Stimulated activated CD8-positive, alpha-beta memory T cell treated with anti-CD3 and anti-CD28 coated beads, Interleukin-2, amount 100 ng/mL, for 48 hours (primary cell): Measurements from ENCODE around the gene RHOH.

Experiments used
- DNase-seq, 2 donors: peaks; one replicate each; pipeline ENCODE4 v3.0.0-alpha.2; 2020; ENCODE audit warnings: low read depth in 2 of 2

RHOH gene

DNA sequence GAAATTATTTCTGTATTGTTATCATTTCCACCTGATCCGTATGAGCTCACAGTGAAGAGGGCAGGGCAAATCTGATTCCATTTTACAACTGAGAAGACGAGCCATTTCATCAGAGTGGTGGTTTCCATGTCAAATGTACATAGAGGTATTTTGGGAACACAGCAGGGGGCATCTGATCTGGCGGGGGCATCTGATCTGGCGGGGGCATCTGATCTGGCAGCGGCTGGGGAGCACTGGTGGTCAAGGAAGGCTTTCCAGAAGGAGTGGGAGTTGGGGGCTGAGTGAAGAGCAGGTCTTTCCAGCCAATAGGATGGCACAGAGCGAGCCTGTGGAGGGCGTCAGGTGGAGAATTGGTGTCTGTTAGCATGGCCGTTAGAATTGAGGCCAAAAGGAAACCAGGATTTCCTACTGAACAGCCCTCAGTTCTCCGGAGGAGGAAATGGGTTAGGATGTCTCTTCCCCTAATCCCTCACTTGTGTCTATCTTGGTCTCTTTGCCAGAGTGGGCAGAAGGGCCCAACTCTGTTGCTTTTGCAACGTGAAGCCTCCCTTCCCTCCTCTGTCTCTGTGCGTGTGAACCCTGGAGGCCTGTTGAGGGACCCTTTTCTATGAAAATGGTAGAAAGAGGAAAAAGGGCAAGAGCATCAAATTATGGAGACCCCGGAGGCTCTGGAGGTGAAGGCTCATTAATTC is 41.3 kb downstream of the RHOH start:
- DNase-seq, result no peak

DNA sequence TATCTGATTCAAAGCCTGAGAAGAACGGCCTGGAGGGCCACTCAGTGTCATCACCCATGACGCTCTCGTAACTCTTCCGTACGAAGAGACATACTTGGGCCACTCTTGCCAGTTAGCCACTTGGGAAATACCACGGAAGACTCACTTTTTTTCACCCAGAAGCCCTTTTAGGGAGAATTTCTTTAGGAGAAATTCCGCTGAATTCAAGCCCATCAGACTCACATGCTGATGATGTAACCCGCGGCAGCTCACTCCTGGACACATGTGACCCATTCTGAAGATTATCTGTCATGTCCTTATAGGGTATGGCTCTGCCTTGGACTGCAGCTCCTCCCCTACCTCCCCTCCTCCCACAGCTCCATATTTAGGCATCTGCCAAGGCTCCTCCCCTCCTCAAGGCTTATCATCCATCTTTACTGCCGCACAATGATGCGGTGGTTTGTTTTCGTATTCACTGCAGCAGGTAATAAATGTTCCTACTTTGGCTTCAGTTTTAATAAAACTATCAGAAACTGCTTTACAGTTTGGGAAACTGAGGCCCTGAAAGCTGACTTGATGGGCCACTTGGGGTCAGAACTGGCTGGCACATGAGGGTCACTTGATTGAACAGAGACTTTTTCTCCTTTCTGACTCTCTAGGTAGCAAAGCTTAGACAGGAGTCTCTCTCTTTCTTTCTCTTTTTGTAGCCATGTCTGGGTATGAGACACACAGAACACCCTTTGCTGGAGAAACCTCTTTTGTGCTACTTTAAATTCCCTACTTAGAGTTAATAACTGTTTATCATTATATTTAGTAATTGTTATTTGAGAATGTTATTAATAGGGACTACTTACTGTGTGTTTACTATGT is 42.1 kb downstream of the RHOH start:
- DNase-seq, result peak; percentile 49 to 68

DNA sequence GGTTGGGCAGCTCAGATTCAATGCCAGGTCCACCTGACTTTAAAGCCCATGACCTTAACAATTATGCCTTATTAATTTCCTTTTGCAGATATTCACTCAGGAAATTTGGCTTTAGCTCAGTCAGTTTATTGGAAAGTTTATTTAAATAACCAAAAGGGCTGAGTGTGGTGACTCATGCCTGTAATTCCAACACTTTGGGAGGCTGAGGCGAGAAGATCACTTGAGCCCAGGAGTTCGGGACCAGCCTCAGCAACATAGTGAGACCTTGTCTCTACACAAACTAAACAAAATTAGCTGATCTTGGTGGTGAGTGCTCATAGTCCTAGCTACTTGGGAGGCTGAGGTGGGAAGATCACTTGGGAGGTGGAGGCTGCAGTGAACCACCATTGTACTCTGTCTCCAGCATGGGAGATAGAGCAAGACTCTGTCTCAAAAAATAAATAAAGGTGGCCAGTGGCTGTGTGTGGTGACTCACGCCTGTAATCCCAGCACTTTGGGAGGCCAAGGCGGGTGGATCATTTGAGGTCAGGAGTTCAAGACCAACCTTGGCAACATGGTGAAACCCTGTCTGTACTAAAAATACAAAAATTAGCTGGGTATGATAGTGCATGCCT is 43.3 kb downstream of the RHOH start:
- DNase-seq, result no peak

- no peak for DNase-seq
These were observed 44.2 kb downstream of the RHOH start for GRCh38 chr4:40241026-40241425.

DNA sequence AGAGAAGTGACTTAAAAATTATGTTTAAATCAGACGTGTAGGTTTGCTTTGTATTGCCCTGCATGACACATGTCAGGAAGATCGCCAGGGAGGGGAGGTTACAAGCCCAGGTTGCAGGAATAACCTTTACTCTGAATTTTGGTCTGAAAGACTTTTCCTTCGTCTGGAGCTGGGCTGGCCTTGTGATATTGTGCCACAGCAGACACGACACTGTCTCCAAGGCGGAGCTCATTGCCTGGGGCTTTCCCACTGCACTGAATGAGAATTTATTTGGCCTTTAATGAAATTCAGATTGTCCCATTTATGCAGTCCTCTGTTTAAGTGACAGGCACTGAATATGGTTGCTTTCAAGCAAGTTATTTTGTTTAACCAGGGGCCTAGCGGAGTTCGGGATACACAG is 45.1 kb downstream of the RHOH start:
- DNase-seq, result no peak

- DNase-seq, result no peak
These were observed 46.6 kb downstream of the RHOH start for GRCh38 chr4:40243386-40243948.

DNA sequence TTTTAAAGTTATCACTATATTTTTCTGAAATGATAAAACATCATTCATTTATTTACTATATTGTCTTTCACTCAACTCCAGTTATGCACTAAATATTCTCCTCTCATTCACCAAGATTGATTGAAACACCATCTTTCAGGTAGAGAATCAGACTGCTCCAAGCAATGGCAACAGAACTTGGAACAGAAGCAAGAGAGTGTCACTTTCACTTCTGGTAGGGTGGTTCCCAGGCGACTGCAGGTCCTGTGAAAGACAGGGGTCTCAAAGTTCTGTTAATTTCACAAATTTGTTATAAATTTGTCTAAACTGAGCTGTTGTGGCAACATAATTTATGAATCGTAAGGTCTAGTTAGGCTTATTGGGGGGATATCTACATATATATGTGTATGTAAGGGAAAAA is 47.8 kb downstream of the RHOH start:
- DNase-seq, result no peak

- DNase-seq, result no peak
These were observed 48.7 kb downstream of the RHOH start for GRCh38 chr4:40245550-40245949.

DNA sequence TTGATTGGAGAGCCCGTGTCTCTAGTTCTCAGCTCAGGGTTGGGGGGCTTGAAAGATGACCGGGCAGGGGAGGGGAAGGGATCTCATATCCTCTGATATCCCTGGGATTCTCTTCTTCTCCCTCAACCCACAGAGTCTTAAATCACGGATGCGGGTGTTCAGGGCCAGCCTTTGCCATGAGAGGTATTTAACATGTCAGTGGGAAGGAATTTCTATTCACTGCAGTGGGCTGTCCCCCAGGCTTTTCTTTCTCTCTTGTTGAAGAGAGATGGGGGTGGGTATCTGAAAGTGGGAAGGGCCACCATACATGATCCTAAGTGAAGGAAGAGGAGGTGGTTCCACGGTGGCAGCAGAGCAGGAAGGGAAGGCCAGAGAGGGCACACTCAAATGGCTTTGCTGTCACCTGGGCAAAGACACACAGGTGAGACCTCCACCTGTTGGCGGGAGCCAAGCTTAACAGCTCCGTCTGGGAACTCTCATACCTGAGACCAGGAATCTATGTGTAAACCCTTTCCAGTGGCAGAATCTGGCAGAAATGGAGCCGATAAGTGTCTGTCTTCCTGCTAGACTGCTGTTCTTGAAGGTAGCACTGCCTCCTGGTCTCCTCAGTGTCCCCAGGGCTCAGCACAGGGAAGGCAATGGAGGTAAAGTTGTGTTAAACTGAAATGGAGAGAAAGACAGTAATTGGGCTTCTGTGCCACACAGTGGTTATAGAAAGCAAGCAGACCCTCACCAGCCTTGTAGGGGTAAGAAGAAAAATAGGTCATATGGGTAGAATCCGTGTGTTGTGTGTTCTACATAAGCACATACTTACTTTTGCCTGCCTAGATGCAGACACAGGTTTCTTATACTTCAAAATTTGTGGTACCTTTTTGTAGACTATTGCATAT is 49.4 kb downstream of the RHOH start:
- DNase-seq, result no peak

DNA sequence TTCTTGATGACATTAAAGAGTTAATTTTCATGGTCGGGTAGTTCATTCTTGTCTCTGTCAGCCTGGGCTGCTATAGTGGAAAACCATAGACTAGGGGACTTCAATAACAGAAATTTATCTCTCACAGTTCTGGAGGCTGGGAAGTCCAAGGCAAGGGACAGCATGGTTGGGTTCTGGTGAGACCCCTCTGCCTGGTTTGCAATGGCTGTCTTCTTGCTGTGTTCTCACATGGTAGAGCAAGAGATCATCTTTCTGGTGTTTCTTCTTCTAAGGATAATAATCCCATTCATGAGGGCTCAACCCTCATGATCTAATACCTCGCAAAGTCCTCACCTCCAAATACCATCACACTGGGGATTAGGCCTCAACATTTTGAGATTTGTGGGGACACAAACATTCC is 50.1 kb downstream of the RHOH start:
- DNase-seq, result no peak

DNA sequence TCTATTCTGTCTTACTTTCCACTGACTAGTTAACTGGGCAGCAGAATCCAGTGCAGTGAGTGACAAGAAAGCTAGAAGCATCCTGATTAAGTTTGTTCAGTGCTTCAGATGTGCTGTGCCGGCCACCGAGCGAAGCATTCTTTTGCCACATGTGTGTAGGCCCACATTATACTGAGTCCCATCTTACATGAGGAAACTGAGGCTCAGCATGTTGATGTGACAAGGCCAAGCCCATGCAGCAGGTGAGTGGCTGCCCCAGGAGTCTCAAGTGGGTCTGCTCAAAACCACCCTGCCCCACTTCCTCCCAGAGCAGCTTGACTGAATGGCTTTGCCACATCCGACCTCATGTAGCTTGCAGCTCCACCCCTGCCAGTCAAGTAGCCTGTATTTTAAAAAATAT is 50.5 kb downstream of the RHOH start:
- DNase-seq, result no peak

- no peak for DNase-seq
These were observed 54.5 kb downstream of the RHOH start for GRCh38 chr4:40251366-40251765.

DNA sequence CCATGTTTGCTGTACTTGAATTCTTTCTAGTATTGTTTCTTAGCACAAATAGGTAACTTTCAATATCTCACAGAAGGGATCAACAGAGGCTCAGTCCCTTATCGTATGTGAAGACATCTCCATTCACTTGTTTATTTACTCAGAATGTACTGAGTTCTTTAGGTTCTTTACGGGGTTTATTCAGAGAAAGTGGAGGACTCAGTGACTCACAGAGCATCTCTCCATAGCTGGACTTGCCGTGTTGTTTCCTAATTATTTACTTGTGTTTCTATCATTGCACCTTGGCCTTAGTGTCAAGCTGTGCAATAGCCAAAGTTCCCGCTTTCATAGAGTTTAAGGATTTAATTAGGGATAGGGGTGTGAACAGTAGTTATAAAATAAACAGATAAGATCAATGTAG is 57.1 kb downstream of the RHOH start:
- no peak for DNase-seq

GRCh38 chr4:40254608-40255392 is 58.0 kb downstream of the RHOH start:
- no peak for DNase-seq

DNA sequence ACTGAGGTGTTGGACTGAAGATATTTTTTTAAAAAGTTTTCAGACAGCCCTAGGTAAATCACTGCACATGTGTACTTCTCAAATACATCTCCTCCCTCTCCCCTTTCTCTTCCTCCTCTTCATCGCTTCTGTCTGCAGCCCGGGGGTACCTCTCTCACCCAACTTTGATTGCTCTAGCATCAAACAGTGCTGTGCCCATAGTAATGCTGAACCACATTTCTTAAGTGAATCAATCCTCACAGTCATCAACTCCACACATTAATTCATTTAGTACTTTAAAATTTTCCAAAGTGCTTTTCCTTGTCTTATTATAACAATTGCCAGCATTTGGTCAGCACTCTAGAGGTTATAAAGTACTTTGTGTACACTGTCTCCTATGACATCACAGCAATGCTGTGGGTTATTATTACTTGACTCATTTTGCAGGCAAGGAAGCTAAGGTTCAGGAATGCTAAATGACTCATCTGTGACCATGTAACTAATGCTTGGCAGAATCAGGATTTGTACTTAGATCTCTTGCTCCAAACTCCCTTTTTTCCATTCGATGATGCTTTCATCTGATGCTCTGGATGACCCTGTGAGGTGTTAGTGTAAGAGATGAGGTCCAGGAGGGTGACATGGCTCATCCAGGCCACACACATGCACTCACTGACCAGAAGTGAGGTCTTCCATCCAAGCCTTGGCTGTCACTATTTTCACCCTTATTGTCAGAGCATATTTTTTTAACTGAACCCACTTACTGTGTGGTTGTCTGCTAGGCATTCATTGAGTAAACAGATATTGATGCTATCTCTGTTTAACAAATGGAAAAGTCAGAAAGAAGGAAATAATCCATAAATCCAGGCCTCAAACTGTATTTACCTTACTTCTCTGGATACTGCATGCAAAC is 58.8 kb downstream of the RHOH start:
- no peak for DNase-seq

- DNase-seq, result no peak
These were observed 59.5 kb downstream of the RHOH start for GRCh38 chr4:40256329-40256728.

DNA sequence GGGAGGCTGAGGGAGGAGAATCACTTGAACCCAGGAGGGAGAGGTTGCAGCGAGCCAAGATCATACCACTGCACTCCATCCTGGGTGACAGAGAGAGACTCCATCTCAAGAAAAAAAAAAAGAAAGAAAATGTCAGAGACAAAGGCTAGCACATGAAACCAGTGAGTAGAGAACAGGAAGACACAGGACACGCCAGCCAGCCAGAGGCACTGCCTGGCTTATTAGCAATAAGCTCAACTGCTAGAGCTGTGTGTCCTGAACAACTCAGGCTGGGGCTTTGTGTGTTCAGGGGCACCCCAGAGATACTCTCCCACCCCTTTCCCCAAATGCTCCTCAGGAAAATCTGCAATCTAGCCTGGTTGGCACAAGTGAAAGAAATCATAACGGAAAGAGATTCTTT is 60.0 kb downstream of the RHOH start:
- no peak for DNase-seq

DNA sequence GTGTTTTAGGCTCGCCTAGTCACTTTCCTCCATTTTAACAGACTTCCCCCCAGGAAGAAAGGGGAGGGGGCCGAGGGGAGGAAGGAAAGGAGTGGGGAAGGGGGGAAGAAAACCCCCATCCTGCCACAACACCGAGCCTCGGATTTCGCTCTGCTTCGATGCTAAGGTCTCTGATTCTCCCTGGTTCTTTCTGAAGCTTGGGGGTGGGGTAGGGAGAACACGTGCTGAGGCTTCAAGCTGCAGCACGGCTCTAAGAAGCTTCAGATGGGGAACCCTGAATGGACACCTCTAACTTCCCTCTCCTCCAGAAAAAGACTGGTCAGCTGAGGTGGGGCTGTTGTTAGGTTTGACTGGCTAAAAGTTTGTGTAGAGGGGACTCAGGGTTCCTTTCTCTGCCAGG is 61.8 kb downstream of the RHOH start:
- no peak for DNase-seq

- no peak for DNase-seq
These were observed 64.6 kb downstream of the RHOH start for GRCh38 chr4:40261231-40262076.
